NCI-H1105 (cell line): ENCODE data around the gene TNKS1BP1.
"Not testable (repeated sequence)": the region's sequence is repeated elsewhere in the genome, so short reads cannot be mapped to it uniquely, and the experiment has no call there.

Source experiments
- DNase-seq: peaks from one replicate; lab custom pipeline; 2025; lab: John Stamatoyannopoulos, UW

The TNKS1BP1 gene

DNA sequence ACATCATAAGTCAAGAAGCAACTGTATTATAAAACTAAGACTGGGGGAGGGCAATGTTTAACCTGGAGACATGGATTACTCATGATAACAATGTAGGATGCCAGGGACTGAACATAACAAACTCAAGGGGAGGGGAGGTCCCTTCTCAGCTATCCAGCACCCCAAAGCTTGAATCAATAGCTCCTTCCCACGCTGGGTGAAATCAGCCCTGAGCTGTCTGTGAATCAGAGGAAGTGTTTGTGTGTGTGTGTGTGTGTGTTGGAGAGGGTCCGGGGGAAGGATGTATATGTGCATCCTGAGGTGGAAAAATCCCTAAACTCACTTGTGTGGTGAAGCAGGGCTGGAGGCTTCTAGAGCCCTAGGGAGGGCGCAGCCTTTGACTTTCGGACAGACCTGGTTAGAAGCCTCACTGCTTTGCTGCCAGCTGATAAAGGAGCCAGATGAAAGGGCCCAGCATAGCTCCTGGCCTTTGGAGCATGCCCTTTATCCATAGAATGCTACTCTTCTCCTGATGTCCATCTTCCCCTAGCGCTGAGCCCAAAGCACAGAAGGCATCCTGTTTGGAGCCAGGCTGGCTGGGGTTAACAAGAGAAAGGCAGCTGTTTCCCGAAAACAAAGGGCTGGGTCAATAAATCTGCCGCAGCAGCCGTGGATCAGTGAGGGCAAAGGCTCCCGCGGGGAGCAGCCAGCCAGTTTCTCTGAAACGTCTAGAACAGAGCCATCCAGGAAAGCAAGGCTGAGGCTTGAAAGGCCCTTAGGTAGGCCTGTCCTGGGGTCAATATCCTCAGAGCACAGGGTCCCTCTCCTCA is 35.8 kb downstream of the TNKS1BP1 start:
- DNase-seq: peak; percentile 75

DNA sequence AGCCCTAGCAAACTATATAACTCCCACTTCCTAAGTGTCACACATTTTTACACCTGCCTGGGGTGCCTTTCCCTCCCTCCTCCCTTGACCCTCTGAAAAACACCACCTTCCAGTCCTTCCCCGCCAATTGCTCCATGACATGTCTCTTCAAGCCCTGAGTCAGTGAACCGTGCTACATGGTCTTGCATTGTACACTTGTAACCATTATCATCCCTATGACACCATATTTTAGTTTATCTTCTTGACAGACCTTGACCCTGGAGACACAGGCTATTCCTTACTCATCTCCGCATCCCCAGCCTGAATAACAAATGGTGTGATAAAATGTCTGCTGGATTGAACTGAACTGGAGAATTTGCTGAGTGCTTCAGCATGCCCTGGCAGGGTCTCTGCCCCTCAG is 36.9 kb downstream of the TNKS1BP1 start:
- no peak for DNase-seq

DNA sequence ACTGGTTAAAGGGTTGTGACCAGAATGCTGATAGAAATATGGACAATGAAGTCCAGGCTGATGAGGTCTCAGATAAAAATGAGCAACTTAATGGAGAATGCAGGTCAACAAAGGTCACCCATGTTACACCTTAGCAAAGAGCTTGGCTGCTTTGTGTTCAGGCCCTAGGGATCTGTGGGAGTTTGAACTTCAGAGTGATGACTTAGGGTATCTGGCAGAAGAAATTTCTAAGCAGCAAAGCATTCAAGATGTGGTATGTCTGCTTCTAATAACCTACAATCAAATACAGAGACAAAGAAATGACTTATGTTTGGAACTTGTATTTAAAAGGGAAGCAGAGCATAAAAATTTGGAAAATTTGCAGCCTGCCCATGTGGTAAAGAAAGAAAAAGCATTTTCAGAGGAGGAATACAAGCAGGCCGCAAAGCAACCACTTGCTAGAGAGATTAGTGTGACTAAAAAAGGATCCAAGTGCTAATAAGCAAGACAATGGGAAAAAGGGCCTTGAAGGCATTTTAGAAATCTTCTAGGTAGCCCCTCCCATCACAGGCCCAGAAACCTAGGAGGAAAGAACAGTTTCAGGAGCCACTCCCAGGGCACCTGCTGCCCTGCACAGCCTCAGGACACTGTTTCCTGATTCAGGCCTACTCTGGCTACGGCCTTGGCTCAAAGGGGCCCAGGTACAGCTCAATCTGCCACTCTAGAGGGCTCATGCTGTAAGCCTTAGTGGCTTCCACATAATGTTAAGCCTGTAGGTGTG is 41.3 kb downstream of the TNKS1BP1 start:
- no peak for DNase-seq

DNA sequence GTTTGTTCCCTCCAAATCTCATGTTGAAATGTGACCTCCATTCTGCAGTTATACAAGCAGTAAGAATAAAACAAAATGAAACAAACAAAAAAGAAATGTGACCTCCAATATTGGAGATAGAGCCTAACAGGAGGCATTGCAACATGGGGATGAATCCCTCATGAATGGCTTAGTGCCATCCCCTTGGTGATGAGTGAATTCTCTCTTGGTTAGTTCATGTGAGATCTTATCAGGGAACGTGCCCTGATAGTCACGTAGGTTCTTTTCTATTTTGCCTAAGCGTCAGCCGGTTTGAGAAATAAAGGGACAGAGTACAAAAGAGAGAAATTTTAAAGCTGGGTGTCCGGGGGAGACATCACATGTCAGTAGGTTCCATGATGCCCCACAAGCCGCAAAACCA is 43.2 kb downstream of the TNKS1BP1 start:
- DNase-seq: not testable (repeated sequence)

DNA sequence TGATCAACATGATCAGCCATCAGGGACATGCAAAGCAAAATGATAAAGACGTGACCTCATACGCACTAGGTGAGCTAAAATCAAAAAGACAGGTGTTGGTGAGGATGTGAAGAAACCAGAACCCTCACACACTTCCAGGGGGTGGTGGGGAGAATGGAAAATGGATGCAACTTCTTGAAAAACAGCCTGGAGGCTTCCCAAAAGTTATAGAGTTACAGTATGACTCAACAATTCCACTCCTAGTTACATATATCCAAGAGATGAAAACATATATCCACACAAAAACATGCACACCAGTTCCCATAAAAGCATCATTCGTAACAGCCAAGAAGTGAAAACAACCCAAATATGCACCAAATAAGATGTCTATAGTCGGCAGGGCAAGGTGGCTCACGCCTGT is 45.6 kb downstream of the TNKS1BP1 start:
- DNase-seq: no peak

DNA sequence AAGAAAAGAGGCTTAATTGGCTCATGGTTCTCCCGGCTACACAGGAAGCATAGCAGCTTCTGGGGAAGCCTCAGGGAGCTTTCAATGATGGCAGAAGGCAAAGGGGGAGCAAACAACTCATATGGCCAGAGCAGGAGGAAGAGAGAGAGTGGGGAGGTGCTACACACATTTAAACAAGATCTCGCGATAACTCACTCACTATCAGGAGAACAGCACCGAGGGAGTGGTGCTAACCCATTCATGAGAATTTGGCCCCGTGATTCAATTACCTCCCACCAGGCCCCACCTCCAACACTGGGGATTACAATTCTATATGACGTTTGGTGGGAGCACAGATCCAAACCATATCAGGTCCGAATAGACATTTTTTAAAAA is 46.0 kb downstream of the TNKS1BP1 start:
- DNase-seq: no peak

DNA sequence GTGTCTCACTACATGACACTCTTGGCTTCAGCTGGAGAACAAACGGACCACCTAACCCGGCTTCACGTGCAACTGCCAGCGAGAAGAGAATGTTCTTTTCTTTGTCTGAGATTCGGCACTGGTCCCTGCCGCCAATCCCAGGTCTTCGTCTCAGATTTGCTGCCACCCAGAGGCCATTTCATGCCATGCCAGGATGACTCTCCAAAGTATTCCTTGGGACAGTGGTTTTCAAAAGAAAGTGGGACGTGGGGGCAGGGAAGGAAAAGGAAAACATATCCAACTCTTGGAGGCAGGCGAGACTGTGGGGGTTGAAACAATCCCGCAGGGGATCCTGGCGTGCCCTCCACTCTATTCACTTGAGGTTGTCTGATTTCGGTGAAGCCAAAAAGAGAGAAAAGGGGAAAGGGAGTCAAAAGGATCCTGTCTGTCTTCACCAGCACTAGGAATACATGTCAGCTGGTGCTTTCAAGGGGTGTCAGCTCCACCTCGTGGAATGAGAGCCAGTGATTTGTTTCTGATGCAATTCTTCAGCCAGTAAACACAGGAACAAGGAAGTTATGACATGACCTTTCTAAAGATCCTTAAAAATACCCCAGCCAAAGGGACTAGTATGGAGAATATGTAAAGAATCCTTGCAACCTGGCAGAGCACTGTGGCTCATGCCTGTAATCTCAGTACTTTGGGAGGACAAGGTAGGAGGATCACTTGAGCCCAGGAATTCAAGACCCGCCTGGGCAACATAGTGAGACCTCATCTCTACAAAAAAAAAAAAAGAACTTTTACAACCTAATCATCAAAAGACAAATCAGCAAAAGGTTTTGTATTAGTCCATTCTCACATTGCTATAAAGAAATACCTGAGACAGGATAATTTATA is 46.7 kb downstream of the TNKS1BP1 start:
- DNase-seq: peak; percentile 46

DNA sequence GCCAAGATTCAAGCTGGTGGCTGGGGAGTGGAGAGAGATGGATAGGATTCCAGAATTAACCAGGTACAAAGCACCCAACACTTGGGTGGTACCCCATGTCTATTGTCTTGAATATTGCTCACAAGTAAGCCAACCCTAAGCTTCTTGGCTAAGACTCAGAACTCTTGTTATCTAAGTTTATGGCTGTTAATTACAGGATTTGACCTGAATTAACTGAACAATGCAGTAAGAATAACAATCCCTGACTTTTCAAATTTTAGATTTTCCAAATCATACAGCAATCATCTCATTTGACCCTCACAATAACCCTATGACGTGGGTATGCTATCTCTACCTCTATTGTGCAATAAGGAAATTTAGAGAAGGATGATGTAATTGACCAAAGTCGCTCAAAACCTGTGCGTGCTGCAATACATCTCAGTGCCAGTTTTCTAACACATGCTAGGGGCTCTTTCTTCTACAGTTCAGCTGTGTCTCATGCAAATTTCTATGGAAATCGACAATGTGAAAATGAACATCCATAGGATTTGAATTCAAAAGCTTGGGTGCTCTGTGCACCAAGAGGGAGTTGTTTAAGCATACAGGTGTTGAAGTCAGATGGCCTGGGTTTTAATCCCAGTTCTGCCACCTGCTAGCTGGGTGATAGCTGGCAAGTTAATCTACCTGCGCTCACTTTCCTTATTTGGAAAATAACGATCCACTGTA is 47.6 kb downstream of the TNKS1BP1 start:
- no peak for DNase-seq

DNA sequence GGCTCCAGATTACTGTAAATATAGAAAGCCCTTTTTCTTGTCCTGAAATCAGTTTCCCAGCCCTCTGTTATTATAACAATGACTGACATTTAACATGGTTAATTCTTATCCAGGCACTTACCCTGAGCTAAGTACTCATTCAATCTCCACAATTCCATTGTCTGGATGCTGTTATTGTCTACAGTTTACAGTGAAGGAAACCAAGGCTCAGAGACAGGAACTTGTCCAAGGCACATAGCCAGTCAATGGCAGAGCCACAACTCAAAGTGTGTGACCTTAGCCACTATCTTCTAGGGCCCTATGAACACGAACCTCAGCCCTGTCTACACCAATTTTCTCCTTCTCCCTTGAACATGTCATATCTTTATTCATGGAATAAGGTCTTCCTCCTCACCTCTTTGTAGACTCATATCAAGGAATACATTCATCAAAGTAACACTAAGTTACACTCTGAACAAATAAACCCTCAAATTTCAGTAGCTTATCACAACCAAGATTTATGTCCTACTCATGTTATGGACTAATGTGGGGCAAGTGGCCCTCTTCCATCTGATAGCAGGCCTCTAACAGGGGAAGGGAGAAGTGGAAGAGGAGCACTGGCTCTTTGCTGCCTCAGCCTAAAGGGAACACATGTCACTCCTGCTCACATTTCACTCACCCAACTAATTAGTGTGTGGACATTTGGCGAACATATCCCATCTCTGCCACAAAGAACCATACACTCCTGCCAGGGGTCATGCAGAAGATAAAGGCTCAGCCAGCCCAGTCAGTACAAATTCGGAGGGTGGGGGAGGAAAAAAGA is 48.4 kb downstream of the TNKS1BP1 start:
- DNase-seq: no peak

DNA sequence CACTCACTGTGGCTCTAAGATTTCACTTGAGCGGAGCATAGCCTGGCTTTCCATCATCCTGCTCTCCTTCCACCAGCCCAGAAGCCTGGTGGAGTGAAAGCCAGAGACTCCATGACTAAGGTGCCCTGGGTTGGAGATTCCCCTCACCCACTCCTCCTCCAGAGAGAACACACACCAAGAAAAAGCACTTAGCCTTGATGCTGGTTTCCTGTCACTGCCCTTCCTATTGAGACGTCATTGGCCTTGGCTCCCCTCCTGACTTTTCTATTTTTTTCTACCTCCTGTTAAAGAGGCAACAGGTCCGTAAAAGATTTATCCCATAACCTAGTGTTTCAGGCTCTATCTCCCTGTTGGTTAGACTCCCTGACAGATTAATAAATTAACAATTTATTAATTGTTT is 49.2 kb downstream of the TNKS1BP1 start:
- no peak for DNase-seq

DNA sequence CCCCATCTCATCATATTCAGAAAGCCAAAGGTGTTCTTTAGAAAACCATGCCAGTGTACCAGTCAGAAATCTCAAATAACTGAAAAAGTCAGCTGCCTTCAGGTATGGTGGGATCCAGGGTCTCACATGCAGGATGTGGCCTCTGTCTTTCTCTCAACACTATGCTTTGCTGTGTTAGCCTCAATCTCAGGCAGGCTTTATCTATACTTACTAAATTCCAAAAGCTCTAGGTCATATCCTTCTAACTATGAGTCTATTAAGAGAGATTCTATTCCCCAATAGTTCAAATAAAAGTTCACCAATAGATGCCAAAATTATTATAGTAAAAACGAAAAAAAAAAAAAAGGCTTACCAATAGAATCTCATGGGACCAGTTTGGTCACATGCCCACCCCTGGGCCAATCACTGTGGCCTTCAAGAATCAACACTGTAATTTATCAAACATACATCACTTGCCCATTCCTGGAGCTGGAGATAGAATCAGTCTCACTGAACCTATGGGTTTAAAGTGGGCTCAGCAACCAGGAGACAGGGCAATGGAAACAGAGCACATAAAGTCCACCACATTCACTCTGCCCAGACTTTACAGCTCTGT is 49.8 kb downstream of the TNKS1BP1 start:
- no peak for DNase-seq

DNA sequence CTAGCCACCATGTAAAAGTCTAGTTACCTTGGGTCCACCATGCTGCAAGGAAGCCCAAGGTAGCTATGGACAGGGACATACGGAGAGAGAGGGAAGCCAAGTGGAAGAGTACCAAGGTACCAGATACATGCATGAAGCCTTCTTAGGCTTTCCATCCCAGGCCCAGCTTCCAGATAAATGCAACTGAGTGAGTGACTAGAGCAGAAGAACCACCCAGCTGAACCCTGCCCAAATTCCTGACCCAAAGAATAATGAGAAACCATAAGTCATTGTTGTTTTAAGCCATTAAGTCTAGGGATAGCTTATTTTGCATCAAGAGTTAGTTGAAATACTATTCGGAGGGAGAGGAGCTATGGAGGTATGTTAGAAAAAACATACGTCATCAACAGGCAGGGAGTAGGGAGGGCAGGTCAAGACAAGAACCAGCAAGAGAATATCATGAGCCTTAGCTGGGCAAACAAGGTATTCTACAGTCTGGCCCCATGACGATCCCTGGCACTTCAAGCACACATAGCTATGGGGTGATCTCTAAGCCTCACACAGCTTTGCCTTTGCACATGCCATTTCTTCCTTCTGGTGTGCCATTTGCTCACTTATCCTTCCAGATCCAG is 51.2 kb downstream of the TNKS1BP1 start:
- no peak for DNase-seq

DNA sequence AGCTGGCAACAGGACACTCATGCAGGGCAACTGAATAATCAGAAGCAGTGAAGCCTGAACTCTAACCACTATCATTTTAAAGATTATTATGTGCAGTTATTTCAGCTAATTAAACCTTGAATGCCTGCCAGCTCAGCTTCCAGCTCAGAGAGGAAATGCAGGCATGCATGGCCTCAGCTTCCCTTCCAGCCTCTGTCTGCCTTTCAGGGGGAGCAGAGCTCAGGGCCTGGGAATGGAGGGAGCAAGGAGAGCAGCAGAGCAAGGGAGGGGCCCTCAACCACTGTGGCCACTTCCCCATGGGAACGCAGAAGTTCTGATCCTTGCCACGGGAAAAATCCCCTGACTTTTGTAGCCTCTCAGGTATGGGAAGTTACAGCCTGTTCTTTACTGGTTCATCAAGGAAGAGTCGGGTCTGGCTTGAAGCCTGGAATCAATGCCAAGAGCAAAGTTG is 55.2 kb downstream of the TNKS1BP1 start:
- DNase-seq: peak; percentile 45

DNA sequence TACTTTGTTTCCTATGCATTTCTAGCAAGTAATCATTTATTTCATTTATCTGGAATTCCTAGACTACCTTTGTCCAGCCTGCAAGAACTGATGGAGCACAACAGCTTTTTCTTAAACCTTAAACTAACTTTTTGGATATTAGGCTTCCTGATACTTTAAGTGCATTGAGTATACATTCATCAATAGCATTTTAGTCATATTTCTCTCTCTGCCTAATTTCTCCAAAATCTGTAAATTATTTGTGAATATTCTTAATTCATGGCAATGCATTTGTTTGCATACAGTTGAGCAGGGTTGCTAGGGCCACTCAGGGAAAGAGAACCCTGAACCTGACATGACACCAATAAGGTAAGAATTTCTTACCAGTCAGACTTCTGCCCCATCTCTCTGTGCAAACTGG is 58.6 kb downstream of the TNKS1BP1 start:
- DNase-seq: no peak

DNA sequence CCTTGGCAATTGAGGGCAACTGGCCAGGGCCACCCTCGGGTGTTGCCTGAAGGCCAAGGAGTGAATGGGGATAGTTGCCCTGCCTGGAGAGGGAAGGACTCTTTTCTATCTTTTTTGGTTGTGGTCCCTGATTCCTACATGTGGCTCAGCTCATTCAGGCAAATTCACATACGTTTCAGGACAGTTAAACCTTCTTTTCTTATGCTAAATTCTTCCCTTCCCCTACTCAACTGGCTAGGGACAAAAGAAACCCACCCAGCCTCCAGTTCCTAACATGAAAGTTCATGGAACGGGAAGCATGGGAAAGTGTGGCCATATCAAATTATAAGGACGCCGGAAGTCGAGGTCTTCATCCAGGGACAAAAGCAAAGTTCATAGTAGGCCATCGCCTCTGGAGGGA is 61.4 kb downstream of the TNKS1BP1 start:
- no peak for DNase-seq

DNA sequence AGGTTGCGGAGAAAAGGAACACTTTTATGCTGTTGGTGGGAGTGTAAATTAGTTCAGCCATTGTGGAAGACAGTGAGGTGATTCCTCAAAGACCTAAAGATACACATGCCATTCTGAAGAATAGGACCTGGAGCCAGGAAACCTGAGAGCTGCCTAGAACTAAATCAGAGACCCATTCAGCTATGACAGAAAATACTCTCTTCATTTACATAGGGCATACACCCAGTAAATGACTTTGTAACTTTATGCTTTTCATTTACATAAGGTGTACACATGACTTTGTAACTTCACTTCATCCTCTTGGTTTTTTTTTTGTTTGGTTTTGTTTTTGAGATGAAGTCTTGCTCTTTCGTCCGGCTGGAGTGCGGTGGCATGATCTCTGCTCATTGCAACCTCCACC is 62.6 kb downstream of the TNKS1BP1 start:
- DNase-seq: no peak

DNA sequence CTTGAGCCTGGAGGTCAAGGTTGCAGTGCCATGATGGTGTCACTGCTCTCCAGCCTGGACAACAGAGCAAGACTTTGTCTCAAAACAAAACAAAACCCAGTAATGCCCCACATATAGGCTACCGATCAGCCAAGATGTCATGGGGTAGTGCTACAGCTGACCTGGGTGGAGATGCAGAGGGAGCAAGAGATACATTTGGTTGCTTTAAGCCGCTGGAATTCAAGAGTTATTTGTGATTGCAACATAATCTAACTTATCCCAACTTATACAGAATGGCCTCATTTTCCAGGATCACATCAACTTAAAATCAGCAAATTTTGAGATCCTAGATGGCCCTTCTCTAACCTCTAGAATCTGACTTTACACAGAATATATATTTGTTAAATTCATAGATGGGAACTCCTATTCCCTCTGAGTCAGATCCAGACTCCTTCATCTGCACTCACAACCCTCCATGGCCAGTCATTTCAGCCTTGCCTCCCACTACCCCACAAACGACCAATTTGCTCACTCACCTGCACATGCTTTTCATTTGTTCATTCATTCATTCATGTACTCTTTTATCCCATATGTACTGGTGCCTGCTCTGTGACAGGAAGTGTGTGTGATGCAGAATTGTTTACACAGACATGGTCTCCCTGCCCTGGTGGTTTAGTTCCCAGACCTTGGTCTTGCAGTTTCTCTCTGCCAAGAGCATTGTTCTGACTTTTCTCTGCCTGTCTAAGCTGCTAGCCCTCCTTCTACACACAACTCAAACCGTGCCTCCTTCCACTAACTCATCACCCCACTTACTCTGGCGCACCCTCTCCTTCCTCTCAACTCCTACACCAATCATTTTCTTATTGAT is 63.6 kb downstream of the TNKS1BP1 start:
- no peak for DNase-seq

DNA sequence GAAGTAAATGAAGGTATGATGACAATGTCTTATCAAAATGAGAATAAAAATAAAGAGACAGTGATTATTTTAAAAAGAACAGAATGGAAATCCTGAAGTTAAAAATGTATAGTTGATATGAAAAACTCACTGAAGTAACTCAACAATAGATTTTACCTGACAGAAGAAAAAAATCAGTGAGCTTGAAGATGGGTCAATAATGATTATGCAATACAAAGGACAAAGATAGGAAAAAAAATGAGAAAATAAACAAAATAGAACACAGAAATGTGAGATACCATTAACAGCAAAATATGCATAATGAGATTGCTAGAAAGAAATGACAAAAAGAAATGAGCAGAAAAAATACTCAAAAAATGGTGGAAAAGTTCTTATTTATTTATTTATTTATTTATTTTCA is 68.6 kb downstream of the TNKS1BP1 start:
- no peak for DNase-seq

DNA sequence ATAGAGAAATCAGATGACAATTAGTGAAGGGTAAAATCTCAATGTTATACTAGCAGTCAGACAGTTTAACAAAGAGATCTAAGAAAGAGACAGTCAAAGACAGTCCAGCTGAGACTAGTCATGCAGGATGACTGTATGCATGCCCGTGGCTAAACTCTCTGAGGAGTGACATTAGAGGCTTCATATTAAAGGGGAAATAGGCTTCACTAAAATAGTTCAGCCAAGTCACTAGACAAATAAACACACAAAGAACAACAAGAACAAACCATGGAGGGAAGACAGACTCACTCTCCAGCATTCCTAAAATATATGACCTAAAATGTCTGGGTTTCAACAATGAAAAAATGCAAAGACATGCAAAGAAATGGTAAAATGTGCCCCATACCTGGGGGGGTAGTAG is 69.1 kb downstream of the TNKS1BP1 start:
- DNase-seq: no peak
